IPS-18a (cell line): ENCODE results near the gene CEP104.
A peak's percentile ranks its signal among the peaks of the same experiment; 100 is the strongest.

Experiments
- H3K27ac ChIP-seq: one replicate; pipeline ENCODE4 v1.5.1; 2013; ENCODE audit warnings: low read length
- H3K27me3 ChIP-seq: one replicate; pipeline ENCODE4 v1.6.1; 2013; ENCODE audit warnings: mild to moderate bottlenecking, low read length; ENCODE audit not compliant: control insufficient read depth, insufficient read depth
- H3K36me3 ChIP-seq: one replicate; pipeline ENCODE4 v1.6.1; 2013; ENCODE audit warnings: low read depth, low read length; ENCODE audit not compliant: control insufficient read depth
- H3K4me1 ChIP-seq: one replicate; pipeline ENCODE4 v1.6.1; 2013; ENCODE audit warnings: low read depth, low read length; ENCODE audit not compliant: control insufficient read depth
- H3K4me3 ChIP-seq: one replicate; pipeline ENCODE4 v1.5.1; 2013; ENCODE audit warnings: low read length
- H3K9ac ChIP-seq: one replicate; pipeline ENCODE4 v1.6.1; 2013; ENCODE audit warnings: mild to moderate bottlenecking, low read length, moderate library complexity
- H3K9me3 ChIP-seq: one replicate; pipeline ENCODE4 v1.6.1; 2013; ENCODE audit warnings: low read depth, low read length; ENCODE audit not compliant: control insufficient read depth

The CEP104 gene

GRCh38 chr1:3900150-3900968 lies 43.3 kb upstream of the CEP104 start, which contains the start of gene C1orf174:
TSS of gene C1orf174 (minus strand) at chr1:3900272. CDS start at chr1:3900186, 86 bp downstream.
- no peaks in the 10 kb centered on the region for H3K36me3 ChIP-seq

GRCh38 chr1:3899754-3900149 lies 42.7 kb upstream of the CEP104 start:
- no peaks in the 10 kb centered on the region for H3K36me3 ChIP-seq
- peak overlapping the region; percentile 56 for H3K27ac ChIP-seq
- H3K9me3 ChIP-seq, result no peaks in the 10 kb centered on the region
- no peaks in the 10 kb centered on the region for H3K4me1 ChIP-seq
- H3K27me3 ChIP-seq, result no peaks in the 10 kb centered on the region
- peak overlapping the region; percentile 81 for H3K9ac ChIP-seq
- peak overlapping the region; percentile 92 for H3K4me3 ChIP-seq

More at GRCh38 chr1:3900150-3900968, 43.3 kb upstream of the CEP104 start, which contains the start of gene C1orf174:
- peak within 1 kb of the TSS; percentile 92 for H3K4me3 ChIP-seq
- peak within 1 kb of the TSS; percentile 79 for H3K27ac ChIP-seq
- no peaks in the 10 kb centered on the region for H3K4me1 ChIP-seq
- H3K27me3 ChIP-seq, result no peaks in the 10 kb centered on the region
- H3K9me3 ChIP-seq, result no peaks in the 10 kb centered on the region
- H3K9ac ChIP-seq, result peak within 1 kb of the TSS; percentile 81

- Histone ChIP-seq H3K27ac (peak overlapping the region; percentile 56), H3K36me3 (no peaks in the 10 kb centered on the region), H3K4me3 (peak overlapping the region; percentile 92), H3K9me3 (no peaks in the 10 kb centered on the region), H3K27me3 (no peaks in the 10 kb centered on the region), H3K4me1 (no peaks in the 10 kb centered on the region), H3K9ac (peak overlapping the region; percentile 81)
Observed at GRCh38 chr1:3898994-3899753, 42.2 kb upstream of the CEP104 start.

- Histone ChIP-seq H3K4me3 (peak overlapping the region; percentile 92), H3K36me3 (no peaks in the 10 kb centered on the region), H3K9ac (no peak overlapping the region), H3K27me3 (no peaks in the 10 kb centered on the region), H3K27ac (no peak overlapping the region), H3K9me3 (no peaks in the 10 kb centered on the region), H3K4me1 (no peaks in the 10 kb centered on the region)
Observed at GRCh38 chr1:3898475-3898735, 41.4 kb upstream of the CEP104 start.

GRCh38 chr1:3896396-3897000 lies 39.5 kb upstream of the CEP104 start:
- Histone ChIP-seq H3K4me1 (no peaks in the 10 kb centered on the region), H3K4me3 (no peak overlapping the region), H3K9me3 (no peaks in the 10 kb centered on the region), H3K9ac (no peak overlapping the region), H3K36me3 (no peaks in the 10 kb centered on the region), H3K27me3 (no peaks in the 10 kb centered on the region), H3K27ac (no peak overlapping the region)

GRCh38 chr1:3895951-3896325 lies 38.9 kb upstream of the CEP104 start:
- no peak overlapping the region for H3K4me3 ChIP-seq
- no peaks in the 10 kb centered on the region for H3K27me3 ChIP-seq
- H3K9me3 ChIP-seq, result no peaks in the 10 kb centered on the region
- no peaks in the 10 kb centered on the region for H3K4me1 ChIP-seq
- H3K27ac ChIP-seq, result no peak overlapping the region
- H3K9ac ChIP-seq, result no peak overlapping the region
- H3K36me3 ChIP-seq, result peaks cover under 1% of the 10 kb centered on the region

- no peaks in the 10 kb centered on the region for H3K4me1 ChIP-seq
- no peak overlapping the region for H3K4me3 ChIP-seq
- no peak overlapping the region for H3K27ac ChIP-seq
- no peaks in the 10 kb centered on the region for H3K27me3 ChIP-seq
- H3K36me3 ChIP-seq, result peaks cover 6% of the 10 kb centered on the region
- H3K9ac ChIP-seq, result no peak overlapping the region
- no peaks in the 10 kb centered on the region for H3K9me3 ChIP-seq
Observed at GRCh38 chr1:3895279-3895950, 38.4 kb upstream of the CEP104 start.

- Histone ChIP-seq H3K36me3 (peaks cover 13% of the 10 kb centered on the region), H3K9me3 (no peaks in the 10 kb centered on the region), H3K27ac (no peak overlapping the region), H3K4me1 (no peaks in the 10 kb centered on the region), H3K9ac (no peak overlapping the region), H3K4me3 (no peak overlapping the region), H3K27me3 (no peaks in the 10 kb centered on the region)
Observed at GRCh38 chr1:3894626-3895278, 37.7 kb upstream of the CEP104 start.

GRCh38 chr1:3893190-3893589 lies 36.2 kb upstream of the CEP104 start:
- no peaks in the 10 kb centered on the region for H3K4me1 ChIP-seq
- H3K9ac ChIP-seq, result no peak overlapping the region
- no peak overlapping the region for H3K4me3 ChIP-seq
- no peak overlapping the region for H3K27ac ChIP-seq
- H3K36me3 ChIP-seq, result peaks cover 15% of the 10 kb centered on the region
- H3K27me3 ChIP-seq, result no peaks in the 10 kb centered on the region
- no peaks in the 10 kb centered on the region for H3K9me3 ChIP-seq

- H3K9me3 ChIP-seq, result no peaks in the 10 kb centered on the region
Observed at GRCh38 chr1:3892748-3893147, 35.7 kb upstream of the CEP104 start.

GRCh38 chr1:3891329-3891865 lies 34.4 kb upstream of the CEP104 start:
- Histone ChIP-seq H3K9me3 (no peaks in the 10 kb centered on the region), H3K9ac (no peak overlapping the region), H3K4me1 (no peaks in the 10 kb centered on the region), H3K36me3 (peaks cover 15% of the 10 kb centered on the region), H3K27ac (no peak overlapping the region), H3K4me3 (no peak overlapping the region), H3K27me3 (no peaks in the 10 kb centered on the region)

More at GRCh38 chr1:3892748-3893147, 35.7 kb upstream of the CEP104 start:
- Histone ChIP-seq H3K27ac (no peak overlapping the region), H3K9ac (no peak overlapping the region), H3K27me3 (no peaks in the 10 kb centered on the region), H3K4me3 (no peak overlapping the region), H3K36me3 (peaks cover 15% of the 10 kb centered on the region), H3K4me1 (no peaks in the 10 kb centered on the region)
